Measurements from ENCODE around the gene CD200R1.

The CD200R1 gene

GRCh38 chr3:112974894-112975293 is at the start of gene CD200R1:
CD200R1 (minus strand) TSS chr3:112975103; CDS start chr3:112974857, 246 bp downstream.
- no peak for DNase-seq

GRCh38 chr3:113021471-113021870 is 46.6 kb upstream of the CD200R1 start:
- no peak for DNase-seq

GRCh38 chr3:113019182-113020137 is 44.6 kb upstream of the CD200R1 start:
- DNase-seq: peak; percentile 87 to 92

- DNase-seq: peak in 1 of 2 experiments; percentile 35
Observed at GRCh38 chr3:113018536-113019181, 43.8 kb upstream of the CD200R1 start.

GRCh38 chr3:113013593-113013992 is 38.7 kb upstream of the CD200R1 start:
- no peak for DNase-seq

GRCh38 chr3:113008117-113008516 is 33.2 kb upstream of the CD200R1 start:
- no peak for DNase-seq

- DNase-seq: no peak
Observed at GRCh38 chr3:113006359-113007056, 31.6 kb upstream of the CD200R1 start.

- DNase-seq: no peak
Observed at GRCh38 chr3:113005611-113006010, 30.7 kb upstream of the CD200R1 start.

GRCh38 chr3:113002679-113003078 is 27.8 kb upstream of the CD200R1 start:
- no peak for DNase-seq

GRCh38 chr3:113002037-113002436 is 27.1 kb upstream of the CD200R1 start:
- no peak for DNase-seq

- no peak for DNase-seq
Observed at GRCh38 chr3:113000691-113001090, 25.8 kb upstream of the CD200R1 start.

- DNase-seq: no peak
Observed at GRCh38 chr3:112995800-112996199, 20.9 kb upstream of the CD200R1 start.

GRCh38 chr3:112990672-112991602 is 16.0 kb upstream of the CD200R1 start, which contains the start of gene GTPBP8:
GTPBP8 (plus strand) TSS chr3:112990984; CDS start chr3:112991000, 16 bp downstream.
- peak; percentile 86 to 94 for DNase-seq

GRCh38 chr3:112987710-112988334 is 12.9 kb upstream of the CD200R1 start:
- no peak for DNase-seq

- peak in 1 of 2 experiments; percentile 4 for DNase-seq
Observed at GRCh38 chr3:112984485-112984884, 9.6 kb upstream of the CD200R1 start.

- DNase-seq: no peak
Observed at GRCh38 chr3:112982710-112983109, 7.8 kb upstream of the CD200R1 start.

GRCh38 chr3:112980080-112980479 is 5.2 kb upstream of the CD200R1 start:
- DNase-seq: no peak

- peak; percentile 5 to 14 for DNase-seq
Observed at GRCh38 chr3:112979244-112979832, 4.4 kb upstream of the CD200R1 start.

GRCh38 chr3:112976953-112977352 is 2.0 kb upstream of the CD200R1 start:
- no peak for DNase-seq

- no peak for DNase-seq
Observed at GRCh38 chr3:112976001-112976400, 1.1 kb upstream of the CD200R1 start.

- no peak for DNase-seq
Observed at GRCh38 chr3:112974178-112974517, 755 bp downstream of the CD200R1 start.

Measured in SHP77 (cell line).